ENCODE data around the gene FAM181B.
"Not testable (repeated sequence)": the region's sequence is repeated elsewhere in the genome, so short reads cannot be mapped to it uniquely, and the experiment has no call there.

Gene FAM181B

GRCh38 chr11:82698576-82699352, 34.9 kb downstream of the FAM181B start:
- no peak overlapping the region for H2BK12ac ChIP-seq (ENCODE audit: low read length)
- no peak overlapping the region for H3K14ac ChIP-seq (ENCODE audit: low read length)
- H3K9ac ChIP-seq (ENCODE audit: low read depth, low read length, poor library complexity), result no peak overlapping the region
- no peak overlapping the region for H2BK15ac ChIP-seq (ENCODE audit: low read length)
- no peak overlapping the region for H3K23ac ChIP-seq (ENCODE audit: low read depth, low read length, poor library complexity)
- no peaks in the 10 kb centered on the region for H3K27me3 ChIP-seq (ENCODE audit: control insufficient read depth in 3 of 3, insufficient read depth in 3 of 3, low read depth in 1 of 3, low read length in 3 of 3)
- no peaks in the 10 kb centered on the region for H3K4me1 ChIP-seq (ENCODE audit: control insufficient read depth in 2 of 2, insufficient read depth in 1 of 2, low read depth in 1 of 2, low read length in 2 of 2)
- DNase-seq (ENCODE audit: low spot score), result no peak
- H3K27ac ChIP-seq (replicated peaks; ENCODE audit: low read length), result no peak overlapping the region
- H3K79me1 ChIP-seq (ENCODE audit: low read depth, low read length), result no peaks in the 10 kb centered on the region
- no peak overlapping the region for H4K8ac ChIP-seq (ENCODE audit: low read depth, low read length)
- H3K4me2 ChIP-seq (ENCODE audit: insufficient read depth, low read length, poor library complexity, severe bottlenecking), result no peak overlapping the region
- no peaks in the 10 kb centered on the region for H3K9me3 ChIP-seq (replicated peaks in 1 of 2; ENCODE audit: control insufficient read depth in 2 of 2, insufficient read depth in 1 of 2, low read depth in 1 of 2, low read length in 2 of 2)
- no peak overlapping the region for H2BK5ac ChIP-seq (ENCODE audit: low read length)
- no peak overlapping the region for H4K91ac ChIP-seq (ENCODE audit: low read depth, low read length, poor library complexity)
- no CpG with 5 or more reads among the region's 6 CpGs for WGBS, 2 donors (ENCODE audit: extremely low coverage in 2 of 2, insufficient read length in 2 of 2, insufficient replicate concordance in 1 of 2)
- H2AFZ ChIP-seq (ENCODE audit: low read length), result no peak overlapping the region
- no peak overlapping the region for H3K18ac ChIP-seq (ENCODE audit: low read length)
- H3K4ac ChIP-seq (ENCODE audit: low read length), result no peak overlapping the region
- no peaks in the 10 kb centered on the region for H3K36me3 ChIP-seq (replicated peaks in 1 of 2; ENCODE audit: control insufficient read depth in 2 of 2, insufficient read depth in 2 of 2, low read length in 2 of 2)
- H2BK120ac ChIP-seq (ENCODE audit: low read depth, low read length), result no peak overlapping the region
- no peak overlapping the region for H3K4me3 ChIP-seq (ENCODE audit: low read length in 2 of 2)
- no peak overlapping the region for H2AK5ac ChIP-seq (ENCODE audit: low read depth, low read length)

- Histone ChIP-seq H3K4me1 (ENCODE audit: control insufficient read depth in 2 of 2, insufficient read depth in 1 of 2, low read depth in 1 of 2, low read length in 2 of 2) (peaks cover 0 to 9% of the 10 kb centered on the region in 2 donors), H3K36me3 (replicated peaks in 1 of 2; ENCODE audit: control insufficient read depth in 2 of 2, insufficient read depth in 2 of 2, low read length in 2 of 2) (no peaks in the 10 kb centered on the region), H3K79me1 (ENCODE audit: low read depth, low read length) (no peaks in the 10 kb centered on the region), H3K27me3 (ENCODE audit: control insufficient read depth in 3 of 3, insufficient read depth in 3 of 3, low read depth in 1 of 3, low read length in 3 of 3) (peaks cover 0 to 2% (median 0%) of the 10 kb centered on the region in 3 experiments), H3K9me3 (replicated peaks in 1 of 2; ENCODE audit: control insufficient read depth in 2 of 2, insufficient read depth in 1 of 2, low read depth in 1 of 2, low read length in 2 of 2) (no peaks in the 10 kb centered on the region), H2AK5ac (ENCODE audit: low read depth, low read length) (no peak overlapping the region), H3K4me3 (ENCODE audit: low read length in 2 of 2) (no peak overlapping the region), H2BK12ac (ENCODE audit: low read length) (no peak overlapping the region), H2BK120ac (ENCODE audit: low read depth, low read length) (no peak overlapping the region), H2BK15ac (ENCODE audit: low read length) (no peak overlapping the region), H4K8ac (ENCODE audit: low read depth, low read length) (no peak overlapping the region), H4K91ac (ENCODE audit: low read depth, low read length, poor library complexity) (no peak overlapping the region), H2AFZ (ENCODE audit: low read length) (no peak overlapping the region), H3K14ac (ENCODE audit: low read length) (no peak overlapping the region), H3K4me2 (ENCODE audit: insufficient read depth, low read length, poor library complexity, severe bottlenecking) (no peak overlapping the region), H3K18ac (ENCODE audit: low read length) (no peak overlapping the region), H3K4ac (ENCODE audit: low read length) (no peak overlapping the region), H3K9ac (ENCODE audit: low read depth, low read length, poor library complexity) (no peak overlapping the region), H3K23ac (ENCODE audit: low read depth, low read length, poor library complexity) (no peak overlapping the region), H2BK5ac (ENCODE audit: low read length) (no peak overlapping the region), H3K27ac (replicated peaks; ENCODE audit: low read length) (no peak overlapping the region)
- no peak for DNase-seq (ENCODE audit: low spot score)
Measured at GRCh38 chr11:82692981-82693380, 40.7 kb downstream of the FAM181B start.

GRCh38 chr11:82689347-82689746, 44.3 kb downstream of the FAM181B start:
- not testable (repeated sequence) for H3K36me3 ChIP-seq (replicated peaks in 1 of 2; ENCODE audit: control insufficient read depth in 2 of 2, insufficient read depth in 2 of 2, low read length in 2 of 2); H4K8ac ChIP-seq (ENCODE audit: low read depth, low read length); H3K27ac ChIP-seq (replicated peaks; ENCODE audit: low read length); H3K4me1 ChIP-seq (ENCODE audit: control insufficient read depth in 2 of 2, insufficient read depth in 1 of 2, low read depth in 1 of 2, low read length in 2 of 2); H3K27me3 ChIP-seq (ENCODE audit: control insufficient read depth in 3 of 3, insufficient read depth in 3 of 3, low read depth in 1 of 3, low read length in 3 of 3); H2BK12ac ChIP-seq (ENCODE audit: low read length); H3K79me1 ChIP-seq (ENCODE audit: low read depth, low read length); H2BK120ac ChIP-seq (ENCODE audit: low read depth, low read length); H2BK15ac ChIP-seq (ENCODE audit: low read length); H3K9me3 ChIP-seq (replicated peaks in 1 of 2; ENCODE audit: control insufficient read depth in 2 of 2, insufficient read depth in 1 of 2, low read depth in 1 of 2, low read length in 2 of 2); H3K14ac ChIP-seq (ENCODE audit: low read length); H3K18ac ChIP-seq (ENCODE audit: low read length); H2AK5ac ChIP-seq (ENCODE audit: low read depth, low read length); H3K4ac ChIP-seq (ENCODE audit: low read length); H4K91ac ChIP-seq (ENCODE audit: low read depth, low read length, poor library complexity); H3K23ac ChIP-seq (ENCODE audit: low read depth, low read length, poor library complexity); H3K9ac ChIP-seq (ENCODE audit: low read depth, low read length, poor library complexity); DNase-seq (ENCODE audit: low spot score); H2BK5ac ChIP-seq (ENCODE audit: low read length); H3K4me2 ChIP-seq (ENCODE audit: insufficient read depth, low read length, poor library complexity, severe bottlenecking); H2AFZ ChIP-seq (ENCODE audit: low read length)
- no CpG with 5 or more reads among the region's 23 CpGs for whole genome bisulfite sequencing, 2 donors (ENCODE audit: extremely low coverage in 2 of 2, insufficient read length in 2 of 2, insufficient replicate concordance in 1 of 2)
- peak overlapping the region in 1 of 2 donors; percentile 37 for H3K4me3 ChIP-seq (ENCODE audit: low read length in 2 of 2)

- H3K9me3 ChIP-seq (replicated peaks in 1 of 2; ENCODE audit: control insufficient read depth in 2 of 2, insufficient read depth in 1 of 2, low read depth in 1 of 2, low read length in 2 of 2), result peaks cover 0 to 4% of the 10 kb centered on the region in 2 donors
- WGBS, 2 donors (ENCODE audit: extremely low coverage in 2 of 2, insufficient read length in 2 of 2, insufficient replicate concordance in 1 of 2), result no CpG with 5 or more reads among the region's 2 CpGs
- no peak overlapping the region for H3K9ac ChIP-seq (ENCODE audit: low read depth, low read length, poor library complexity)
Measured at GRCh38 chr11:82686211-82686610, 47.5 kb downstream of the FAM181B start.

More at GRCh38 chr11:82686211-82686610, 47.5 kb downstream of the FAM181B start:
- Histone ChIP-seq H2AFZ (ENCODE audit: low read length) (no peak overlapping the region), H2BK120ac (ENCODE audit: low read depth, low read length) (no peak overlapping the region), H4K8ac (ENCODE audit: low read depth, low read length) (no peak overlapping the region), H3K4ac (ENCODE audit: low read length) (no peak overlapping the region), H3K79me1 (ENCODE audit: low read depth, low read length) (no peaks in the 10 kb centered on the region), H2BK15ac (ENCODE audit: low read length) (no peak overlapping the region), H3K4me2 (ENCODE audit: insufficient read depth, low read length, poor library complexity, severe bottlenecking) (no peak overlapping the region), H2AK5ac (ENCODE audit: low read depth, low read length) (no peak overlapping the region), H2BK12ac (ENCODE audit: low read length) (no peak overlapping the region), H4K91ac (ENCODE audit: low read depth, low read length, poor library complexity) (no peak overlapping the region), H3K36me3 (replicated peaks in 1 of 2; ENCODE audit: control insufficient read depth in 2 of 2, insufficient read depth in 2 of 2, low read length in 2 of 2) (no peaks in the 10 kb centered on the region), H3K4me1 (ENCODE audit: control insufficient read depth in 2 of 2, insufficient read depth in 1 of 2, low read depth in 1 of 2, low read length in 2 of 2) (no peaks in the 10 kb centered on the region), H3K14ac (ENCODE audit: low read length) (no peak overlapping the region), H3K27me3 (ENCODE audit: control insufficient read depth in 3 of 3, insufficient read depth in 3 of 3, low read depth in 1 of 3, low read length in 3 of 3) (no peaks in the 10 kb centered on the region), H3K23ac (ENCODE audit: low read depth, low read length, poor library complexity) (no peak overlapping the region), H3K27ac (replicated peaks; ENCODE audit: low read length) (no peak overlapping the region), H3K4me3 (ENCODE audit: low read length in 2 of 2) (no peak overlapping the region), H2BK5ac (ENCODE audit: low read length) (no peak overlapping the region), H3K18ac (ENCODE audit: low read length) (no peak overlapping the region)
- DNase-seq (ENCODE audit: low spot score), result no peak
